ENCODE data around the gene EFHC1. TPM values are rescaled to one million over a fixed set of nuclear protein-coding genes. Genes with fewer than 3 reads are reported as not detected.

Gene EFHC1
- total RNA-seq, 1 donor from 2014 or later, result 54.9 TPM

DNA sequence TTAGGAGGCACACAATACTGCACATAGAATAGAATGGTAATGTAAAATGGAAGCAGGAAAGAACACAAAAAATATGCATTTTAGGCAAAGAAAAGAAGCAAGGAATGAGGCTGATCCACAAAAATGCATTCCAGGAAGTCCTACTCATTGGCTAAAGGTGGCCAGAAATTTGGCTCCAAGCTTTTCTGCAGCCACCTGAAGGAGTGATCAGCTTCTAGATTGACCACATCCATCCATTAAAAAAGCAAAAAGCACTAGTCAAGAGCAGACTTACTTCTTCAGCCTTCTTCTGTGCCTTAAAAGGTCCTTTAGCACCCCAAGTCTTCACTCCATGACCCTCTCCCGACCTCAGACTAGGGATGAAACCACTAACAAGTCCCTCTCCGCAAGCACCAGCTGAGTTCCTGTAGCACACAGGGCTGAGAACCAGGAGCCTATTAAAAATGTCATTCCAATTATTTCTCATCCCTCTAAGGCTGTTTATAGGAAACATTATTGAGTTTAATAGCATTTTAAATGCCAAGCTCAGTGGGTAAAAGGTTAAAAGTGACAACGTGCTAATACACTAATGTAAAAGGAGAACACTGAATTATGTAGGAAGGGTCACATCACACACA lies 120.3 kb downstream of the EFHC1 start:
- TF ChIP-seq, protein P1, sequence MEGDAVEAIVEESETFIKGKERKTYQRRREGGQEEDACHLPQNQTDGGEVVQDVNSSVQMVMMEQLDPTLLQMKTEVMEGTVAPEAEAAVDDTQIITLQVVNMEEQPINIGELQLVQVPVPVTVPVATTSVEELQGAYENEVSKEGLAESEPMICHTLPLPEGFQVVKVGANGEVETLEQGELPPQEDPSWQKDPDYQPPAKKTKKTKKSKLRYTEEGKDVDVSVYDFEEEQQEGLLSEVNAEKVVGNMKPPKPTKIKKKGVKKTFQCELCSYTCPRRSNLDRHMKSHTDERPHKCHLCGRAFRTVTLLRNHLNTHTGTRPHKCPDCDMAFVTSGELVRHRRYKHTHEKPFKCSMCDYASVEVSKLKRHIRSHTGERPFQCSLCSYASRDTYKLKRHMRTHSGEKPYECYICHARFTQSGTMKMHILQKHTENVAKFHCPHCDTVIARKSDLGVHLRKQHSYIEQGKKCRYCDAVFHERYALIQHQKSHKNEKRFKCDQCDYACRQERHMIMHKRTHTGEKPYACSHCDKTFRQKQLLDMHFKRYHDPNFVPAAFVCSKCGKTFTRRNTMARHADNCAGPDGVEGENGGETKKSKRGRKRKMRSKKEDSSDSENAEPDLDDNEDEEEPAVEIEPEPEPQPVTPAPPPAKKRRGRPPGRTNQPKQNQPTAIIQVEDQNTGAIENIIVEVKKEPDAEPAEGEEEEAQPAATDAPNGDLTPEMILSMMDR (conservative IDR thresholded peaks at IDR 0.05), result no peak
- peaks cover 5% of the 10 kb centered on the region for H3K36me3 Mint-ChIP-seq
- no peak for DNase-seq (ENCODE audit: extremely low spot score, unreplicated experiment)
- peaks cover 42% of the 10 kb centered on the region for H3K4me1 Mint-ChIP-seq (ENCODE audit: unreplicated experiment)
- no peak overlapping the region for H3K4me3 Mint-ChIP-seq
- H3K27me3 Mint-ChIP-seq, result no peaks in the 10 kb centered on the region
- no peaks in the 10 kb centered on the region for H3K9me3 Mint-ChIP-seq
- H3K27ac Mint-ChIP-seq, result no peak overlapping the region

DNA sequence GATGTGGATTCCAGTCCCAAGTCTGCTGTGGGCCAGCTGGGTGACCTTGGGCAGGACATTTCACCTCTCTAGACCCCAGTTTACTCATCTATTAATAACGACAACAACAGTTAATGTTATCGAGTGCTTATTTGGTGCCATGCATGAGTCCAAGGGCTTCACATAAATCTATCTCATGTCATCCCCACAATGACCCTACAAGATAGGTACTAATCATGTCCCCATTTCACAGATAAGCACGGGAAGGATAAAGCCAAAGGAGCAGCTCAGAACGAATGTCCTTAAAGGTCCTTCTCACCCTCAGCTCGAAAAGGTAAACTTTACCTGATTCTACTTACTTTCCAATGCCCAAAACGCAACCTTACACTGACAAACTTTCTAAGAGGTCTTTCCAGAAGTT lies 121.0 kb downstream of the EFHC1 start:
- Mint-ChIP-seq H3K36me3 (peaks cover under 1% of the 10 kb centered on the region), H3K4me1 (ENCODE audit: unreplicated experiment) (peaks cover 45% of the 10 kb centered on the region), H3K4me3 (no peak overlapping the region), H3K27ac (no peak overlapping the region), H3K27me3 (no peaks in the 10 kb centered on the region), H3K9me3 (no peaks in the 10 kb centered on the region)
- no peak for DNase-seq (ENCODE audit: extremely low spot score, unreplicated experiment)
- TF ChIP-seq, protein P1 (conservative IDR thresholded peaks at IDR 0.05), result no peak

DNA sequence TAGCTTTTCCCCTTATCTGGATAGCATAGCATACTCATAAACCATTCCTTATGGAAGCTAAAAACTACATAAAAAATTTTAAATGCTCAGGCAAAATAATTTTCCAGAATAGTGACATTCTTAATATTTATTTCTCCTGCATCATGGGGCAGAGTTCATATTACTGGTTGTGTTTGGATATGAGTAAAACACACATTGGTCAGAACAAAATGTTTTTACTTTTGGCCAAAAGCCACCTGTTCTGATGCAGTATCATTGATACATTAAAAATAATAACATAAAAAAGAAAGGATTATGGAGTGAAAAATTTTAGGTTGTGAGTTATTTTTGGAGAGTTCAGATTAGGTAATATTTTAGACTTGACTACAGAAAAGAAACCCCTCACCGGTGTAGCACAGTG lies 123.1 kb downstream of the EFHC1 start:
- Mint-ChIP-seq H3K4me1 (ENCODE audit: unreplicated experiment) (peaks cover 52% of the 10 kb centered on the region), H3K4me3 (no peak overlapping the region), H3K27ac (no peak overlapping the region), H3K36me3 (peaks cover 11% of the 10 kb centered on the region), H3K27me3 (no peaks in the 10 kb centered on the region), H3K9me3 (no peaks in the 10 kb centered on the region)
- DNase-seq (ENCODE audit: extremely low spot score, unreplicated experiment), result no peak
- TF ChIP-seq, protein P1 (conservative IDR thresholded peaks at IDR 0.05), result no peak

DNA sequence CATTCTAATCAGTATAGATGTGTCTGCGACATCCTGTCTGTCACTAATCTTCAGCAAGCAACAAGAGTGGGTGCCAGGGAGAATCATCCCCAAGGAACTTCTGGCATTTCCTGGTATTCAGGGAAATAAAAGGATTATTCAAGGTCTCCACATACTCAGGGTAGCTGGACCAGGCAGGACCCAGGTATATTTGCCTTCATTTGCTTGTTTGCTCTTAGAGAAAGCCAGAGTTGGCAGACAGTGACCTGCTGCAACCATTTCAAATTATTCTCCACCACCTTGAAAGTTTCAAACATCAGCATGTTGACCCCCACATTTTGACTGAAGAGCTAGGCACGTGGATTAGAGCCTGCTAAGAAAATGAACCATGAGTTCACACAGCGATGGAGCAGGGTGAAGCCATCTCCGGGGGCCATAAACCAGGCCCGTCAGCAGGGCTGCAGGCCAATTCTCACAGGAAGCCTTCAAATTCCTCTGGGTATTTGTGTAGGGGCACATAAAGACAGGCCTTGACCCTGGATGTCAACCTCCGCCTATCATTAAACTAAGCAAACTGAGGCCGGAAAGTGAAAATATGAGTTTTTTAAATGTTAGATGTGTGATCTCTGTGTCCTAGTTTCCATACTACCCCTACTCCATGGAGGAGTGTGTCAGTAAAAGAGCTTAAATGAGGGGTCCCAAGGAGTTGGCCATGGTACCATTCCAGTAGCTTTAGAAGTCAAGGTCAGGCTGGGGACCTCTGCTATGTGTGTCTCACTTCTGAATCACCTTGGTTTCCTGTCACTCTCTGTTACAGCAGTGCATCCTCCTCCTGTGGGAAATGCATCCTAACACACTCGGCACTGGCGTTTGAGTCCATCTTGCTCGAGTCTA lies 123.8 kb downstream of the EFHC1 start:
- Mint-ChIP-seq H3K4me1 (ENCODE audit: unreplicated experiment) (peaks cover 57% of the 10 kb centered on the region), H3K9me3 (no peaks in the 10 kb centered on the region), H3K36me3 (peaks cover 11% of the 10 kb centered on the region), H3K27ac (no peak overlapping the region), H3K4me3 (no peak overlapping the region), H3K27me3 (no peaks in the 10 kb centered on the region)
- TF ChIP-seq, protein P1 (conservative IDR thresholded peaks at IDR 0.05), result no peak
- DNase-seq (ENCODE audit: extremely low spot score, unreplicated experiment), result no peak

DNA sequence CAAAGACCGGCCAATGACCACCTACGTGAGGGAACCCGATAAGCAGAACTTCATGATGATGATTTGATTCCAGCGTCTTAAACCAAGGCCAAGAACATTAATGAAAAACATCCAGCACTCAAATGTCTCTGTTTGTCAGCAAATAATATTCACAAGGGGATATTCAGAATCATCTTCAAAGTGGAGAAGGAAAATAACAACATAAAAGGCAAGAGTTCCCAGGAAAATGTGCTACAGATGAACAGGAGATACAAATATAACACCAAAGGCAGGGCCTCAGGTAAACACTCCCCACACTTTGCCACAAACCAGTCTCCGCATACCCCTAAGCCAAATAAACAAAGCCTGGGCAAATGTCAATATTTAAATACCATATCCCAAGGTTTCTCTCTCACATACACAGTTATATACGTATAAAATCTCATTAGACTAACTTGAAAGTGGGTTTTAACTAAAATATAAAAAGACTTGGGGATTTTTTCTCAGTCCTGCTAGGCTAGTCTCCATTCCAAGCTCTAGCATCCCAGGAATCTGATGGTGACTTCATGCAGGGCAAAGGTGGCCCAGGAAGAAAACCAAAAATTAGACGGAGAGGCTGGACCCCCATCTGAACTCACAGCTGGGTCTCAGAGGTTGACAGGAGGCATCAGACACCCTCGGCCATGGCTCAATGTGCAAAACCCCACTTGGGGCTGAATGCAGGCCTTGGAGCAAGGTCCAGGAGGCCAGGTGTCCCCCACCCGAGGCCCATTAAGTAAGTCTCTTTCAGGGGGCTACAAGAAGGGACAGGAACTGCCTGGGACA lies 124.7 kb downstream of the EFHC1 start:
- Mint-ChIP-seq H3K4me3 (no peak overlapping the region), H3K27ac (no peak overlapping the region), H3K27me3 (no peaks in the 10 kb centered on the region), H3K9me3 (no peaks in the 10 kb centered on the region), H3K36me3 (peaks cover 11% of the 10 kb centered on the region), H3K4me1 (ENCODE audit: unreplicated experiment) (peaks cover 53% of the 10 kb centered on the region)
- DNase-seq (ENCODE audit: extremely low spot score, unreplicated experiment), result no peak
- TF ChIP-seq, protein P1 (conservative IDR thresholded peaks at IDR 0.05), result no peak
